ENCODE measurements around the gene STK32B.

STK32B gene

DNA sequence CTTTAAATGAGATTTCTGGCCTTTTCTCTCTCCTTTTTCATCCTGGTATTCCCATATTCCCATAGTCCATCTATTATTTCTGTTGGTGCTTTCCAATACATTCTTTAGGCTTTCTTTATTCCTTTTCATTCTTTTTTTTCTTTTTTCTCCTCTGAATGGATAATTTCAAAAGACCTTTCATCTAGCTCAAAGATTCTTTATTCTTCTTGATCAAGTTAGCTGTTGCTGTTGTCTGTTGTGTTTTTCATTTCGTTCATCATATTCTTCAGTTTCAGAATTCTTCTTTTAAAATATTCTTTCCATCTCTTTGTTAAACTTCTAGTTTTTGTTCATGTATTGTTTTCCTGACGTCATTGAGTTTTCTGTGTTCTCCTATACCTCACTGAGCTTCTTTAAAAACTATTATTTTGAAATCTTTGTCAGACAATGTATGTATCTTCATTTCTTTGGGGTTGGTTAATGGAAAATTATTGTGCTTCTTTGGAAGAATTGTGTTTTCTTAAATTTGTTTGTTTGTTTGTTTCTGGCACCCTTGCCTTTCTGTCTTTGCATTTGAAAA lies 30.2 kb downstream of the STK32B start:
- Histone ChIP-seq H3K36me3 (ENCODE audit: control insufficient read depth, insufficient read depth, low read length) (no peaks in the 10 kb centered on the region), H3K9ac (ENCODE audit: low read length) (no peak overlapping the region), H3K4me3 (ENCODE audit: low read length) (no peak overlapping the region), H3K9me3 (ENCODE audit: control insufficient read depth, low read length) (no peaks in the 10 kb centered on the region), H3K4me1 (ENCODE audit: control insufficient read depth, insufficient read depth, low read length) (no peaks in the 10 kb centered on the region), H3K27me3 (ENCODE audit: control insufficient read depth, insufficient read depth, low read length) (no peaks in the 10 kb centered on the region)

DNA sequence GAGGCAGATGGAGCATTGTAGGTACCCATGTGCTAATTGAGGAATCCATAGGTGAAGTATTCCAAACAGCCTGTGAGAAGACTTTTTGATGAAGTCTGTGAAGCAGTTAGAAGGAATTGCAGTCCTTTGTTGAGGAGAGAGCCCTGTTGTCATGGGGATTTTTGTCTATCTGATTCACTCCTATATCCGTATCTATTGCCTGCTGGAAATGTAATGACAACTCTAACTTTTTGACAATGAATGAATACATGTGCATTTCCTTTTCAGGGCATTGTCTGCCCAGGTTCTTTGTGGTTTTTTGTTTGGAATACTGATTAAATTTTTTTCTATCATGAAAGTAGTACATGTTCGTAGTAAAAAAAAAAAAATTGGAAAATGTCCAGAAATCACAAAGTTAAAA lies 31.1 kb downstream of the STK32B start:
- H3K9me3 ChIP-seq (ENCODE audit: control insufficient read depth, low read length): no peaks in the 10 kb centered on the region
- H3K9ac ChIP-seq (ENCODE audit: low read length): no peak overlapping the region
- H3K27me3 ChIP-seq (ENCODE audit: control insufficient read depth, insufficient read depth, low read length): no peaks in the 10 kb centered on the region
- no peaks in the 10 kb centered on the region for H3K36me3 ChIP-seq (ENCODE audit: control insufficient read depth, insufficient read depth, low read length)
- no peak overlapping the region for H3K4me3 ChIP-seq (ENCODE audit: low read length)
- no peaks in the 10 kb centered on the region for H3K4me1 ChIP-seq (ENCODE audit: control insufficient read depth, insufficient read depth, low read length)

DNA sequence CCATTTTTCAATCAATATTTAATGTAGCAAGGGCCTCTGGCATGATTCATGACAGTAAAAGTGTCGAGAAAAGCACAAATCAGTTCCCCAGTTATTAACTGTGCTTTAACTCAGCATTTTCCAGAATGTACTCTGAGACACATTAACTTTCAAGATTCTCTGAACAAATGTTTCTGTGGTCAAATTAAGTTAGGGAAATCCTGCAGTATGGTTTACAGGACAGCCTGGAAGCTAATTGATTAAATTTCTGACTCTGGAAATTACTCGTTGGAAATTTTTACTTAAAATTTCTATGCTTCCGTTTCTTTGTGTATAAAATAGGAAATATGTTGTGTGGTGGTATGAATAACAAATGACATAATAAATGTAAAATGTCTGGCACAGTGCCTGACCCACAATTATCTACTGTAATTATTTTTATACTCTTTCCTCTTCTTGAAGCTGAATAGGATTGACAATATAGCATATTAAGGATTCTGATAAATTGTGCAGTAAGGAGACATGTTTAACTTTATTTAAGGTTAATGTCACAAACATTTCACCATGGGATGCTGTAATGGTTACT lies 33.7 kb downstream of the STK32B start:
- no peak overlapping the region for H3K4me3 ChIP-seq (ENCODE audit: low read length)
- H3K27me3 ChIP-seq (ENCODE audit: control insufficient read depth, insufficient read depth, low read length): no peaks in the 10 kb centered on the region
- no peaks in the 10 kb centered on the region for H3K4me1 ChIP-seq (ENCODE audit: control insufficient read depth, insufficient read depth, low read length)
- H3K36me3 ChIP-seq (ENCODE audit: control insufficient read depth, insufficient read depth, low read length): no peaks in the 10 kb centered on the region
- no peak overlapping the region for H3K9ac ChIP-seq (ENCODE audit: low read length)
- H3K9me3 ChIP-seq (ENCODE audit: control insufficient read depth, low read length): no peaks in the 10 kb centered on the region

DNA sequence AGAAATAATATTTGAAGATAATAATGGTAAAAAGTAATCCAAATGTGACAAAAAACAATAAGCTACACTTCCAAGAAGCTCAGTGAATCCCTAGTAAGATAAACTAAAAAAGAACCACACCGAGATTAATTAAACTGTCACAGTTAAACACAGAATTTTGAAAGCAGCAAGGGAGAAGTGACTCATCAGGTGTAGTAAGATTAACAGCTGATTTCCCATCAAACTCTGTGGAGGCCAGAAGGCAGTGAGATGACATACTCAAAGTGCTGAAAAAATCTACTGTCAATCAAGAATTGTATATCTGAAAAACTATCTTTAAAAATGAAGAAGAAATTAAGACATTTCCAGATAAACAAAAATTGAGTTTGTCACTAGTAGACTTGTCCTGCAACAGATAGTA lies 35.3 kb downstream of the STK32B start:
- H3K36me3 ChIP-seq (ENCODE audit: control insufficient read depth, insufficient read depth, low read length): no peaks in the 10 kb centered on the region
- H3K9ac ChIP-seq (ENCODE audit: low read length): no peak overlapping the region
- H3K4me3 ChIP-seq (ENCODE audit: low read length): no peak overlapping the region
- no peaks in the 10 kb centered on the region for H3K9me3 ChIP-seq (ENCODE audit: control insufficient read depth, low read length)
- H3K27me3 ChIP-seq (ENCODE audit: control insufficient read depth, insufficient read depth, low read length): no peaks in the 10 kb centered on the region
- H3K4me1 ChIP-seq (ENCODE audit: control insufficient read depth, insufficient read depth, low read length): no peaks in the 10 kb centered on the region

DNA sequence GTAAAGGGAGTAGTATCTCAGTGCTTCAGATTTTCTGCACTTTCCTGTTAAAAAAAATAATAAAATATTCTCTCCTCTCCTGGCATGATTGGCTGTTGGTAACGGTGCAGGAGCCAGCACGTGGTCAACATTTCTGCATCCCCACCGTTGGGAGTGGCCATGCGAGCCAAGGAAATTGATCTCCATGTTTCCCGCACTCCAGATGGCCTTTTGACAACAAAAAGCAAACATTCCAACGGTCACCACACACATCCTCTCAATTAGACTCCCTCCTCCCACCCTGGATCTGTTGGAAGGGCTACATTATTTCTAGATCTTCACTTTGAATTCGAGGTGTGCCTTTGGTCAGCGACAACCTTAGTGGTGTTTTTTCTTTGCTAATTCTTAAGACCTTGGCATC lies 45.0 kb downstream of the STK32B start:
- Histone ChIP-seq H3K4me1 (ENCODE audit: control insufficient read depth, insufficient read depth, low read length) (no peaks in the 10 kb centered on the region), H3K27me3 (ENCODE audit: control insufficient read depth, insufficient read depth, low read length) (no peaks in the 10 kb centered on the region), H3K9me3 (ENCODE audit: control insufficient read depth, low read length) (no peaks in the 10 kb centered on the region), H3K36me3 (ENCODE audit: control insufficient read depth, insufficient read depth, low read length) (no peaks in the 10 kb centered on the region), H3K9ac (ENCODE audit: low read length) (no peak overlapping the region), H3K4me3 (ENCODE audit: low read length) (no peak overlapping the region)

DNA sequence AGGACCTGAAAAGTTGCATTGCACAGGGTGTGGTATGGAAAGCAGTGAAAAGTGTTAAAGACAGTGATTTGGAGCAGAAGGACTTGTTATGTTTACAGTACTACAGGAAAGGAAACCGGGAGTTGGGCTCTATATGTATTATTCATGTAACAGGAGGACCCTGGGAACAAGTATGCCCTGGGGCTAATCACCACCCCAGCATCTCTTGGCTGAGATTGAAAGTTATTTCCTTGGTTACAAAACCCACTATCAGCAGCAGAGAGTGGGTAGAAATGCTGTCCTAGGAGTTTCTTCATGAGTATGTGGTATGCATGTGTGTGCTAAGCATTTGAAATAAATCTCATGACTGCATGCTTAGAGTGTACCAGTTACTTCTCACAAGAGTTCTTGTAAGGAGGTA lies 46.9 kb downstream of the STK32B start:
- Histone ChIP-seq H3K27me3 (ENCODE audit: control insufficient read depth, insufficient read depth, low read length) (no peaks in the 10 kb centered on the region), H3K4me3 (ENCODE audit: low read length) (no peak overlapping the region), H3K36me3 (ENCODE audit: control insufficient read depth, insufficient read depth, low read length) (no peaks in the 10 kb centered on the region), H3K4me1 (ENCODE audit: control insufficient read depth, insufficient read depth, low read length) (no peaks in the 10 kb centered on the region), H3K9me3 (ENCODE audit: control insufficient read depth, low read length) (no peaks in the 10 kb centered on the region), H3K9ac (ENCODE audit: low read length) (no peak overlapping the region)

DNA sequence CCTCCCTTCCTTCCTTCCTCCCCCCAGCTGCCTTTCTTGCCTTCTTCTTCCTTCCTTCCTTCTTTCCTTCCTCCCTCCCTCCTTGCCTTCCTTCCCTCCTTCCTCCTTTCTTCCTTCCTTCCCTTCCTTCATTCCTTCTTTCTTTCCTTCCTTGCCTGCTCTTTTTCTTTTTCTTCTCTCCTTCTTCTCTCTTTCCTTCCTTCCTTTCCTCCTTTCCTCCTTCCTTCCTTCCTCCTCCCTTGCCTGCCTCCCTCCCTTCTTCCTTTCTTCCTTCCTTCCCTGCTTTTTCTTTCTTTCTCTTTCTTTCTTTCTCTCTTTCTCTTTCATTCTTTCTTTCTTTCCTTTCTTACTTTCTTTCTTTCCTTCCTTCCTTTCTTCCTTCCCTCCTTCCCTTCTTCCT lies 49.1 kb downstream of the STK32B start:
- Histone ChIP-seq H3K27me3 (ENCODE audit: control insufficient read depth, insufficient read depth, low read length) (no peaks in the 10 kb centered on the region), H3K4me1 (ENCODE audit: control insufficient read depth, insufficient read depth, low read length) (no peaks in the 10 kb centered on the region), H3K4me3 (ENCODE audit: low read length) (no peak overlapping the region), H3K9ac (ENCODE audit: low read length) (no peak overlapping the region), H3K36me3 (ENCODE audit: control insufficient read depth, insufficient read depth, low read length) (no peaks in the 10 kb centered on the region), H3K9me3 (ENCODE audit: control insufficient read depth, low read length) (no peaks in the 10 kb centered on the region)

DNA sequence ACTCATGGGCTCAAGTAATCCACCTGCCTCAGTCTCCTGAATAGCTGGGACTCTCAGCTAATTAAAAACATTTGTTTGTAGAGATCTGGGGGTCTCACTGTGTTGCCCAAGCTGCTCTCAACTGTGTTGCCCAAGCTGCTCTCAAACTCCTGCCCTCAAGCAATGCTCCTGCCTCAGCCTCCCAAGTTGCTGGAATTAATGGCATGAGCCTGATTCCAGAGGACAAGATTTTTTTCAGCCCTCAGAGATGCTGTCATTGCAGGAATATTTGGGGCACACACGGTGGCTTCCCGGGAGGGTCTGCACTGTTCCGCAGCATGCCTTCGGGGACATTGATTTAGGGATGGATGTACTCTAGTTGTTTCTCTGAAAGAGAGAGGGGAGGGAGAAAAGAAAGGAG lies 49.7 kb downstream of the STK32B start:
- Histone ChIP-seq H3K9me3 (ENCODE audit: control insufficient read depth, low read length) (no peaks in the 10 kb centered on the region), H3K4me1 (ENCODE audit: control insufficient read depth, insufficient read depth, low read length) (no peaks in the 10 kb centered on the region), H3K9ac (ENCODE audit: low read length) (no peak overlapping the region), H3K36me3 (ENCODE audit: control insufficient read depth, insufficient read depth, low read length) (no peaks in the 10 kb centered on the region), H3K4me3 (ENCODE audit: low read length) (no peak overlapping the region), H3K27me3 (ENCODE audit: control insufficient read depth, insufficient read depth, low read length) (no peaks in the 10 kb centered on the region)

DNA sequence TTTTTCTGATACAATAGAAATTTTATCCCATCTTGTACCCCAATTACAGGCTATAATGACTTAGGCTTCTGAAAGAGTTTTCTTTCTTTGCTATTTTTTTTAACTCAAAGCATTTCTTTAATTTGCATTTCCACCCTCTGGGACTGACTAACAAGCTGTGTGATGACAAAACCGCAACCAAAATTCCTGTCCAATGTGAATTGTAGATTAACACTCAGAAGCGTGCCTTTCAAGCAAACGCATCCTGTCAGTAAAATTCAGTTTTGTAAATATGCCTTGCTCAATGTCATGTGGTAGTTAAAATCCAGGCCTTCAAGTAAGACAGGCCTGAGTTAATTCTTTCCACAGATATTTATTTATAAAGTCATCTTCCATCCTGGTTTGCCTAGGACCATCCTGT lies 50.3 kb downstream of the STK32B start:
- Histone ChIP-seq H3K9me3 (ENCODE audit: control insufficient read depth, low read length) (no peaks in the 10 kb centered on the region), H3K27me3 (ENCODE audit: control insufficient read depth, insufficient read depth, low read length) (no peaks in the 10 kb centered on the region), H3K36me3 (ENCODE audit: control insufficient read depth, insufficient read depth, low read length) (no peaks in the 10 kb centered on the region), H3K9ac (ENCODE audit: low read length) (no peak overlapping the region), H3K4me3 (ENCODE audit: low read length) (no peak overlapping the region), H3K4me1 (ENCODE audit: control insufficient read depth, insufficient read depth, low read length) (no peaks in the 10 kb centered on the region)

DNA sequence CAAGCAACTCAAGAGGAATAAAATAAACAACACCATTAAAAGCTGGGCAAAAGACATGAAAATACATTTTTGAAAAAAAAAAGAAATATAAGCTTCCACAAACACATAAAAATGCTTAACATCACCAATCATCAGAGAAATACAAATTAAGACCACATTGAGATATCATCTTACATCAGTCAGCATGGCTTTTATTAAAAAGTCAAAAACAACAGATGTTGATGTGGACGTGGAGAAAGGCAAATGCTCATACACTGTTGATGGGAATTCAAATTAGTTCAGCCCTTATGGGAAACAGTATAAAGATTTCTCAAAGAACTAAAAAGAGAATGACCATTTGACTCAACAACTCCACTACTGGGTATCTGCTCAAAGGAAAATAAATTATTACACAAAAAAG lies 59.6 kb downstream of the STK32B start:
- H3K9me3 ChIP-seq (ENCODE audit: control insufficient read depth, low read length): no peaks in the 10 kb centered on the region
- H3K9ac ChIP-seq (ENCODE audit: low read length): no peak overlapping the region
- no peaks in the 10 kb centered on the region for H3K4me1 ChIP-seq (ENCODE audit: control insufficient read depth, insufficient read depth, low read length)
- H3K4me3 ChIP-seq (ENCODE audit: low read length): no peak overlapping the region
- H3K36me3 ChIP-seq (ENCODE audit: control insufficient read depth, insufficient read depth, low read length): no peaks in the 10 kb centered on the region
- H3K27me3 ChIP-seq (ENCODE audit: control insufficient read depth, insufficient read depth, low read length): no peaks in the 10 kb centered on the region

DNA sequence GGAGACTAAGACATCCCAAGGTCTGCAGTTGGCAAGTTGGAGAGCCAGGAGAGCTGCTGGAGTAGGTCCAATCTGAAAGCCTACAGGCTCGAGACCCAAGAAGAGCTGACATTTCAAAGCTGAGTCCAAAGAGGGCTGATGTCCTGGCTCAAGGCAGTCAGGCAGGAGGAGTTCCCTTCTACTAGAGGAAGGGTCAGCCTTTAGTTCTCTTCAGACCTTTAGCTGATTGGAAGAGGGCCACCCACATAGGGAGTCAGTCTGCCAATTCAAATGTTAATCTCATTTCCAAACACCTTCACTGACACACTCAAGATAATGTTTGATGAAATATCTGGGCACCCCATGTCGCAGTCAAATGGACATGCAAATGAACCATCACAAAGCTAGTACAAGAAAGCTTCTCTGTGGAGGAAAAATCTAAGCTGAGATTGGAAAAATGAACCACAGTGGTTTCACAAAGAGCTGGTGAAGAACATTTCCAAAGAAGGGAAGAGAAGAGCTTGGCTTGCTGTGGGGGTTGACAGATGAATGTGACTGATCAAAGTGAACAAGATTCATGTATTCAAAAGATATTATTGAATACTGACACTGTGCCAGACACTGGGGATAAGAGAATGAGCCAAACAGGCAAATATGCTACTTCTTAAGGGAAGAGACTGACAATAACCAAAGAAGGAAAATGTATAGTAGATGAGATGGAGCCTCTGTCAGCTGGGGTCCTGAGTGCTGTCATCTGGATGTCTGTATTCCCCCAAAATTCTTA lies 61.2 kb downstream of the STK32B start:
- Histone ChIP-seq H3K9me3 (ENCODE audit: control insufficient read depth, low read length) (no peaks in the 10 kb centered on the region), H3K36me3 (ENCODE audit: control insufficient read depth, insufficient read depth, low read length) (no peaks in the 10 kb centered on the region), H3K27me3 (ENCODE audit: control insufficient read depth, insufficient read depth, low read length) (no peaks in the 10 kb centered on the region), H3K4me1 (ENCODE audit: control insufficient read depth, insufficient read depth, low read length) (no peaks in the 10 kb centered on the region), H3K9ac (ENCODE audit: low read length) (no peak overlapping the region), H3K4me3 (ENCODE audit: low read length) (no peak overlapping the region)

DNA sequence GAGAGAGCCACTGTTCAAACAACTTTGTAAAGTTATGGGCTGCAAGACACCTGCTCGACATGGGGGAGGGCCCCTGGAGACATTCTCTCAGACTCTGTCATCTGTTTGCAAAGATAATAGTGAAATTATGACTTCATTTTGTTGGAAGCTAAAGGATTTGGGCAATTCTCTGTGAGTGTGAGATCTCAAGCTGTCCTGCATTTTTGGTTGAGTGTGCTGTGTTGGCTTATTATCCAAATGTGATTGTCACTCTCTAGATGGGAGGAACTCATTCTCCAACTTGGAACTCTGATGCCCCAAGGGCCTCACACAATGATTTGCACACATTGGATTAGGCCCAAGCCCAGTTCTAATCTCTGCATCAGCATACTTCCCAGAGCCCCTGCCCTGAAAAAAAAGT lies 63.7 kb downstream of the STK32B start:
- Histone ChIP-seq H3K36me3 (ENCODE audit: control insufficient read depth, insufficient read depth, low read length) (no peaks in the 10 kb centered on the region), H3K9me3 (ENCODE audit: control insufficient read depth, low read length) (no peaks in the 10 kb centered on the region), H3K4me3 (ENCODE audit: low read length) (no peak overlapping the region), H3K4me1 (ENCODE audit: control insufficient read depth, insufficient read depth, low read length) (no peaks in the 10 kb centered on the region), H3K27me3 (ENCODE audit: control insufficient read depth, insufficient read depth, low read length) (no peaks in the 10 kb centered on the region), H3K9ac (ENCODE audit: low read length) (no peak overlapping the region)

All from mucosa of stomach (tissue), 1 donor.